Nephron (organoid): Measurements from ENCODE around the gene GPRC5D.

Experiments
- H3K27ac Mint-ChIP-seq, 3 experiments: 2 replicates each; pipeline ENCODE4 v1.8.0; 2020; ENCODE audit warnings: mixed read lengths in 3 of 3, mild to moderate bottlenecking in 2 of 3, moderate library complexity in 1 of 3
- H3K27me3 Mint-ChIP-seq: 2 replicates; pipeline ENCODE4 v1.8.0; 2021; ENCODE audit warnings: low read depth, mild to moderate bottlenecking, moderate library complexity, mixed read lengths
- H3K36me3 Mint-ChIP-seq: 2 replicates; pipeline ENCODE4 v1.8.0; 2020; ENCODE audit warnings: low read depth, mixed read lengths
- H3K4me1 Mint-ChIP-seq: 2 replicates; pipeline ENCODE4 v1.8.0; 2020; ENCODE audit warnings: mixed read lengths
- H3K4me3 Mint-ChIP-seq, 3 experiments: 2 replicates each; pipeline ENCODE4 v1.8.0; 2020; ENCODE audit warnings: mild to moderate bottlenecking in 3 of 3, mixed read lengths in 3 of 3, moderate library complexity in 2 of 3
- H3K9me3 Mint-ChIP-seq: 2 replicates; pipeline ENCODE4 v1.8.0; 2020; ENCODE audit warnings: mixed read lengths
- CTCF ChIP-seq, 3 experiments: fragments of 200-600 bp; sonication (generic); IDR thresholded peaks; one replicate each; pipeline ENCODE4 v1.5.0; 2021; ENCODE audit warnings: antibody characterized with exemption in 3 of 3; ENCODE audit not compliant: unreplicated experiment in 3 of 3

The GPRC5D gene

DNA sequence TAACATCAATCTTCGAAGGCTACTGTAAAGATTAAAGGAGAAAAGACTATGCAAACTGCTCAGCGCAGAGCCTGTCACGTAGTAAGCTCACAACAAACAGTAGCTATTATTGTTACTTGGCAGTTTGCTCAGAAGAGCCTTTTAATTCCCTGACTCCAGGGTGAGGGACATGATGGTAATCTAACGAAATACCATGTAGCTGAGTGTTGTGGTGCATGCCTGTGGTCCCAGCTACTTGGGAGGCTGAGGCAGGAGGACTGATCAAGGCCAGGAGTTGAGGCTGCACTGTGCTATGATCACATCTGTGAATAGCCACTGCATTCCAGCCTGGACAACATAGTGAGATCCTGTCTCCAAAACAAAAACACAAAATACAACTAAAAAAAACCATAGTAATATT lies 25.3 kb upstream of the GPRC5D start:
- Mint-ChIP-seq H3K9me3 (peaks cover 20% of the 10 kb centered on the region), H3K36me3 (peaks cover 50% of the 10 kb centered on the region), H3K27ac (no peak overlapping the region)

DNA sequence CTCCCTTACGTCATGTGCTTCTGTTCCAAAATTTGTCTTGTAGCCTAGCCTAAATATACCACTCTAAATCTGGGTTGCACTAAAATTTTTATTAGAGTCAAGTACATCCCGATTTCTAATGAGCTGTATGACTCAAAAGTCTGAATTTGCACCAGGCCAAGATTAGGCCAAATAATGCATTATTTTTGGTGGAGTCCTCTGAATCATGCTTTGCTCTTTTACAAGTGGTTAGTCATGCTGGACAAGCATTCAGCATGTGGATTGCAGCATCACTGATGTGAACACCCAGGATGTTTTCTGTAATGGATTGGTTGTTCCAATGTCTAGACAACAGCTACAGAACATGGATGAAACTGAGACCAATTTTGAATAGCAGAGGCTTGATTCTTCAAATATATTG lies 24.4 kb upstream of the GPRC5D start:
- Mint-ChIP-seq H3K4me1 (no peaks in the 10 kb centered on the region), H3K27me3 (peaks cover 3% of the 10 kb centered on the region), H3K4me3 (no peak overlapping the region), H3K36me3 (peaks cover 59% of the 10 kb centered on the region), H3K27ac (no peak overlapping the region), H3K9me3 (peaks cover 24% of the 10 kb centered on the region)
- no peak for TF ChIP-seq CTCF (IDR thresholded peaks at IDR 0.05; ENCODE audit: unreplicated experiment in 3 of 3)

More for the DNA sequence above, 25.3 kb upstream of the GPRC5D start:
- peaks cover 3% of the 10 kb centered on the region for H3K27me3 Mint-ChIP-seq
- no peaks in the 10 kb centered on the region for H3K4me1 Mint-ChIP-seq
- H3K4me3 Mint-ChIP-seq, result no peak overlapping the region
- TF ChIP-seq CTCF (IDR thresholded peaks at IDR 0.05; ENCODE audit: unreplicated experiment in 3 of 3), result no peak

DNA sequence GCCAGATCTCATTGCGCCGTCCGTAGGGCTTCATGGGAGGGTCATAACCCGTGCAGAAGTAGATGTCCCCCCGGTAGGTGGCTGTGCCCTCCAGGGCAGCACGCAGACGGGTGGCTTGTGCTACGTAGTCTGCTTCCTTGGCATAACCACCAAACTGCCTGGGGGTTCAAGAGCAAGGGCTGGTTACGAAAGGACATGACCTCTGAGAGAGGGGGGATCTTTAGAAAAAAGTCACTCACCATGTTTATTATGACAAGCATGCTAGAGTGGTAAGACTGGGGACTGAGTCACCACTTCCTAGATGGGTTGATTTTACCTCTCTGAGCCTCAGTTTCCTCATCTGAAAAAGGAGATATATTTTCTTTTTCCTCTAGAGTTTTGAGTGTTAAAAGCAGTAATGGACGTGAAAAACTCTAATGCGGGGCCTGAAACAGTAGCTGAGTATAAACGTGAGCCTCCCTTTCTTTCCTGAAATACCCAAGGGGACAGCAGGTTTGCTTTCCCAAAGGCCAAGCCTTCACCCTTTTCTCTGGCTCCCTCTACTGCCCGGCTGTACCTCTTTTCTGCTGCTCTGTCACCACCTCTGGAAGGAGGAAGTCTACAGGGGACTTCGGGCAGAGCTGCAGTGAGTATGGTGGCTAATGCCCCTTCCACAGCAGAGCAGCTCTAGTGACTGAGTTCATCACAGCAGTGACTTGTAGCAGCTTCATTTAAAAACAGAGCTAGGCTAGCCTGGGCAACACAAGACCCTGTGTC lies 23.5 kb upstream of the GPRC5D start:
- Mint-ChIP-seq H3K4me1 (no peaks in the 10 kb centered on the region), H3K27me3 (peaks cover 3% of the 10 kb centered on the region), H3K27ac (no peak overlapping the region), H3K36me3 (peaks cover 66% of the 10 kb centered on the region), H3K4me3 (no peak overlapping the region), H3K9me3 (peaks cover 24% of the 10 kb centered on the region)
- TF ChIP-seq CTCF (IDR thresholded peaks at IDR 0.05; ENCODE audit: unreplicated experiment in 3 of 3), result peak in 2 of 3 experiments; percentile 12

DNA sequence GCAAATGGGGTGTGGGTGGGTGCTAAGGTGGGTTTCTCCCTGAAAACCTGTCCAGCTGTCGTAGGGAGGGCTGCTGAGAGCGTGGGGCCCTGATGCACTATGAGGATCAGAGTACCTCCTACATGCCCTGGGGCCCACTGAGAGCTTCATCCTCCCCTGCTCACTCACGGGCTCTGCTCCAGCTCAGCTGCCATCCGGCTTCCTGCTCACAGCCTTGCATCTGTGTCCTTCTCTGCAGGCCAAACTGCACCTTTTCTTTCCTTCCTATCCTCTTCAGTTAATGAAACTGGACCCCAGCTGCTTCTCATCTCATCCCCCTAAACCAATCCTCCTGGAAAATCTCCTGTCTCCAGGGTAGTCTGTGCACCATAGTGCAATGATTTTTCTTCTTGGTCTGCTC lies 22.2 kb upstream of the GPRC5D start:
- Mint-ChIP-seq H3K4me3 (no peak overlapping the region), H3K27ac (no peak overlapping the region), H3K9me3 (peaks cover 24% of the 10 kb centered on the region), H3K27me3 (peaks cover 3% of the 10 kb centered on the region), H3K4me1 (no peaks in the 10 kb centered on the region), H3K36me3 (peaks cover 72% of the 10 kb centered on the region)
- TF ChIP-seq CTCF (IDR thresholded peaks at IDR 0.05; ENCODE audit: unreplicated experiment in 3 of 3), result no peak

DNA sequence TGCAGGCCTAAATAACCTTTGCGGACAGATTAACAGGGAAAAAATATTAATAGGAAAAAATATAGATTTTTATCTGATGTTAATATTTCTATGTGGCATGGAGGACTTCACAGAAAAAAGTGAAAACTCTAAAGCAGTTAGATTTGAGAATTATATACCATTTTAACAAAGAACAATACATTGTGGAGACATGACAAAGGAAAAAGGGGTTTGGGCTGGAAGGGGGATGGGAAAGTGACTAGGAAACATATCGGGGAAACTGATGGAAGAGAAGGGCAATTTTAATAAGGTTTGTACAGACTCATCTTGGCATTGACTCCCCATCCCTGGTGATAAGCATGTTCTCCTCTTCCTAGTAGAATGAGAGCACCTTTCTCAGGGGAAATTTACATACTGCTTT lies 21.0 kb upstream of the GPRC5D start:
- no peak for TF ChIP-seq CTCF (IDR thresholded peaks at IDR 0.05; ENCODE audit: unreplicated experiment in 3 of 3)
- Mint-ChIP-seq H3K36me3 (peaks cover 77% of the 10 kb centered on the region), H3K27me3 (peaks cover 3% of the 10 kb centered on the region), H3K27ac (no peak overlapping the region), H3K9me3 (peaks cover 24% of the 10 kb centered on the region), H3K4me1 (no peaks in the 10 kb centered on the region), H3K4me3 (no peak overlapping the region)

- TF ChIP-seq CTCF (IDR thresholded peaks at IDR 0.05; ENCODE audit: unreplicated experiment in 3 of 3), result no peak
- Mint-ChIP-seq H3K4me3 (no peak overlapping the region), H3K36me3 (peaks cover 21% of the 10 kb centered on the region), H3K27ac (no peak overlapping the region), H3K9me3 (no peaks in the 10 kb centered on the region), H3K27me3 (no peaks in the 10 kb centered on the region), H3K4me1 (peaks cover 3% of the 10 kb centered on the region)
Observed at GRCh38 chr12:12965836-12966235, 13.9 kb upstream of the GPRC5D start.
